GM19468 (cell line): ENCODE measurements around the gene PLEKHM2.

ENCODE experiments used
- ATAC-seq: cut with Tn5 transposase; IDR thresholded peaks from one replicate; pipeline ENCODE4 v1.9.1; 2021; ENCODE audit warnings: mild to moderate bottlenecking, moderate library complexity, moderate number of reproducible peaks; ENCODE audit not compliant: unreplicated experiment; ENCODE audit errors: extremely low read depth

PLEKHM2 gene

GRCh38 chr1:15700508-15700907 lies 16.4 kb downstream of the PLEKHM2 start:
- no peak for ATAC-seq

GRCh38 chr1:15701784-15702183 lies 17.7 kb downstream of the PLEKHM2 start:
- ATAC-seq, result no peak

- ATAC-seq, result no peak
Measured at GRCh38 chr1:15702722-15703550, 18.8 kb downstream of the PLEKHM2 start.

GRCh38 chr1:15703562-15703961 lies 19.4 kb downstream of the PLEKHM2 start:
- no peak for ATAC-seq

GRCh38 chr1:15704526-15705183 lies 20.5 kb downstream of the PLEKHM2 start:
- no peak for ATAC-seq

GRCh38 chr1:15705184-15705566 lies 21.1 kb downstream of the PLEKHM2 start:
- no peak for ATAC-seq

GRCh38 chr1:15706751-15707150 lies 22.6 kb downstream of the PLEKHM2 start:
- no peak for ATAC-seq

GRCh38 chr1:15707239-15707925 lies 23.3 kb downstream of the PLEKHM2 start:
- no peak for ATAC-seq

- no peak for ATAC-seq
Measured at GRCh38 chr1:15708486-15709137, 24.5 kb downstream of the PLEKHM2 start.

GRCh38 chr1:15709226-15709625 lies 25.1 kb downstream of the PLEKHM2 start:
- no peak for ATAC-seq

- ATAC-seq, result no peak
Measured at GRCh38 chr1:15712168-15712567, 28.0 kb downstream of the PLEKHM2 start.

GRCh38 chr1:15714406-15715136 lies 30.5 kb downstream of the PLEKHM2 start:
- ATAC-seq, result no peak

- ATAC-seq, result no peak
Measured at GRCh38 chr1:15717418-15718125, 33.5 kb downstream of the PLEKHM2 start.

- ATAC-seq, result no peak
Measured at GRCh38 chr1:15718199-15718601, 34.1 kb downstream of the PLEKHM2 start.

- ATAC-seq, result no peak
Measured at GRCh38 chr1:15719381-15720120, 35.4 kb downstream of the PLEKHM2 start.

GRCh38 chr1:15720861-15721260 lies 36.7 kb downstream of the PLEKHM2 start:
- ATAC-seq, result no peak

- ATAC-seq, result no peak
Measured at GRCh38 chr1:15722411-15722810, 38.3 kb downstream of the PLEKHM2 start.

- no peak for ATAC-seq
Measured at GRCh38 chr1:15722836-15723532, 38.9 kb downstream of the PLEKHM2 start.
